Coronary artery (tissue), 2 donors: ENCODE data around the gene ANXA4.

Source experiments
- DNase-seq: peaks from one replicate; pipeline ENCODE4 v3.0.0-alpha.2; 2017; ENCODE audit warnings: low spot score
- H3K27ac ChIP-seq, 2 donors: fragments of 200-600 bp; sonication (generic); one replicate each; pipeline ENCODE4 v1.5.1; 2016 to 2019
- H3K4me3 ChIP-seq: fragments of 200-600 bp; sonication (generic); 2 replicates; pipeline ENCODE4 v1.5.1; 2016; ENCODE audit warnings: mild to moderate bottlenecking, moderate library complexity
- TF ChIP-seq, protein P1 (sequence below): fragments of 200-600 bp; sonication (generic); IDR thresholded peaks from one replicate; pipeline ENCODE4 v1.5.1; 2019; ENCODE audit warnings: antibody characterized with exemption

Gene ANXA4

GRCh38 chr2:69779258-69780001, 37.5 kb downstream of the ANXA4 start:
- H3K27ac ChIP-seq = no peak overlapping the region
- TF ChIP-seq, protein P1, sequence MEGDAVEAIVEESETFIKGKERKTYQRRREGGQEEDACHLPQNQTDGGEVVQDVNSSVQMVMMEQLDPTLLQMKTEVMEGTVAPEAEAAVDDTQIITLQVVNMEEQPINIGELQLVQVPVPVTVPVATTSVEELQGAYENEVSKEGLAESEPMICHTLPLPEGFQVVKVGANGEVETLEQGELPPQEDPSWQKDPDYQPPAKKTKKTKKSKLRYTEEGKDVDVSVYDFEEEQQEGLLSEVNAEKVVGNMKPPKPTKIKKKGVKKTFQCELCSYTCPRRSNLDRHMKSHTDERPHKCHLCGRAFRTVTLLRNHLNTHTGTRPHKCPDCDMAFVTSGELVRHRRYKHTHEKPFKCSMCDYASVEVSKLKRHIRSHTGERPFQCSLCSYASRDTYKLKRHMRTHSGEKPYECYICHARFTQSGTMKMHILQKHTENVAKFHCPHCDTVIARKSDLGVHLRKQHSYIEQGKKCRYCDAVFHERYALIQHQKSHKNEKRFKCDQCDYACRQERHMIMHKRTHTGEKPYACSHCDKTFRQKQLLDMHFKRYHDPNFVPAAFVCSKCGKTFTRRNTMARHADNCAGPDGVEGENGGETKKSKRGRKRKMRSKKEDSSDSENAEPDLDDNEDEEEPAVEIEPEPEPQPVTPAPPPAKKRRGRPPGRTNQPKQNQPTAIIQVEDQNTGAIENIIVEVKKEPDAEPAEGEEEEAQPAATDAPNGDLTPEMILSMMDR = no peak
- no peak overlapping the region for H3K4me3 ChIP-seq
- no peak for DNase-seq

- TF ChIP-seq, protein P1 = no peak
- DNase-seq = no peak
- Histone ChIP-seq H3K4me3 (no peak overlapping the region), H3K27ac (no peak overlapping the region)
These were observed 39.0 kb downstream of the ANXA4 start for GRCh38 chr2:69780921-69781320.

- Histone ChIP-seq H3K27ac (peak overlapping the region in 1 of 2 donors; percentile 12), H3K4me3 (no peak overlapping the region)
- TF ChIP-seq, protein P1 = no peak
- no peak for DNase-seq
These were observed 39.7 kb downstream of the ANXA4 start for GRCh38 chr2:69781321-69782248.

DNA sequence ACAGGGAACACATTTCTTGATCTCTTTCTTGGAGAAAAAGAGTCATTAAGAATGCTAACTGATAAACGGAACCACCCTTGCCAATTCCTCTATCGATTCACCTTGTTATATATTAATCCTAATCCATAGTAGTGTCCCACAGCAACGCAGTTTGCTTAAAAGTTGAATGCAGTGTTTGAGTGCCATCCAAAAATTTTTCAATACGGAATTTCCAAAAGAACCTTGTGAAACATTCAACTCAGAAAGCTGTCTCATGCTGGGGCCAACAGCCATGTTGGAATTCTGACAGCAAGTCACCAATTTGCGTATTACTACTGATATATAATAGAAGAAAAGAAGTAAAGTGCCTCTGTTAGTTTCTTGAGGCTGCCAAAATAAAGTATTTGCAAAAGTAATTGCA, 42.3 kb downstream of the ANXA4 start:
- no peak overlapping the region for H3K27ac ChIP-seq
- H3K4me3 ChIP-seq = no peak overlapping the region

GRCh38 chr2:69785358-69785757, 43.4 kb downstream of the ANXA4 start:
- TF ChIP-seq, protein P1 = no peak

More for the DNA sequence above, 42.3 kb downstream of the ANXA4 start:
- DNase-seq = no peak
- TF ChIP-seq, protein P1 = no peak

DNA sequence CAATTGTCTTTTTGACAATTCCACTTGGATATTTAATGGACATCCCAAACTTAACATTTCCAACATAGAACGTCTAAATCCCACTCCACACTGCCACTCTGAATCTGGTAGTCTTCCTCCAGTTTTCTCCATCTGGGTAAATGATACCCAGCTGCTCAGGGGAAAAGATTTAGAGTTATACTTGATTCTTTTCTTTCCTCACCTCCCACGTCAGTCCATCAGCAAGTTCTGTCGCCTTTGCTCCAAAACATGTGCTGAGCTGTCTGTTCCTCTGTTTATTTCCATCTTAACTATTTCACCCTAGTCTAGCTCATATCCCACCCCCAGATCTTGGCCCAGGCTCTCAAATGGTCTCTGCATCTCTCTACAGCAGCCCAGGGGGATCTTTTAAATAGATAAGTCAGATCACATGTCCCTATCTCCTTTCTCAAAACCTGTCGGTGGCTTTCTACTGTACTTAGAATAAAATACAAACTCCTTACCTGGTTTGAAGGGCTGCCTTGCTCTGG, 44.2 kb downstream of the ANXA4 start:
- DNase-seq = no peak

More at GRCh38 chr2:69785358-69785757, 43.4 kb downstream of the ANXA4 start:
- H3K4me3 ChIP-seq = no peak overlapping the region
- no peak for DNase-seq
- no peak overlapping the region for H3K27ac ChIP-seq

More for the DNA sequence above, 44.2 kb downstream of the ANXA4 start:
- TF ChIP-seq, protein P1 = no peak
- H3K4me3 ChIP-seq = no peak overlapping the region
- no peak overlapping the region for H3K27ac ChIP-seq
